ENCODE data around the gene HTR1D.

HTR1D gene

DNA sequence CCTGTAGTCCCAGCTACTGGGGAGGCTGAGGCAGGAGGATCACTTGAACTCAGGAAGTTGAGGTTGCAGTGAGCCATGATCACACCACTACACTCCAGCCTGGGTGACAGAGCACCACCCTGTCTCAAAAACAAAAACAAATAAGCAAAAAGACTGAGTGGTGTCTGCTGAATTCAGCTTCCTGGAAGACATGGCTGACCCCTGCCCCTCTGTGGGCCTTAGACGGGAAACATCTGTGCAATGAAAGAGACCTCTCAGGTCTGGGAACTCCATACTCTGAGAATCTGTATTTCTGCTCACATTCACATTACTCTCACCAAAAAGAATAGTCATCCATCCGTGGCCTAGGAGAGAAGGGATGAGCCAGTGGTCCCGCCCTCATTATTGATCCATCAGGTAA lies 2.0 kb downstream of the HTR1D start:
- in situ Hi-C loops (cut with HindIII; ENCODE audit: low pct_ligation_motif_present, low sequenced_read_pairs) = no loop called here
- Histone ChIP-seq H3K36me3 (replicated peaks) (no peaks in the 10 kb centered on the region), H3K4me3 (ENCODE audit: low read depth, low read length) (no peak overlapping the region), H3K27me3 (replicated peaks) (peaks cover 9% of the 10 kb centered on the region), H3K27ac (no peak overlapping the region)
- TF ChIP-seq, protein P1, sequence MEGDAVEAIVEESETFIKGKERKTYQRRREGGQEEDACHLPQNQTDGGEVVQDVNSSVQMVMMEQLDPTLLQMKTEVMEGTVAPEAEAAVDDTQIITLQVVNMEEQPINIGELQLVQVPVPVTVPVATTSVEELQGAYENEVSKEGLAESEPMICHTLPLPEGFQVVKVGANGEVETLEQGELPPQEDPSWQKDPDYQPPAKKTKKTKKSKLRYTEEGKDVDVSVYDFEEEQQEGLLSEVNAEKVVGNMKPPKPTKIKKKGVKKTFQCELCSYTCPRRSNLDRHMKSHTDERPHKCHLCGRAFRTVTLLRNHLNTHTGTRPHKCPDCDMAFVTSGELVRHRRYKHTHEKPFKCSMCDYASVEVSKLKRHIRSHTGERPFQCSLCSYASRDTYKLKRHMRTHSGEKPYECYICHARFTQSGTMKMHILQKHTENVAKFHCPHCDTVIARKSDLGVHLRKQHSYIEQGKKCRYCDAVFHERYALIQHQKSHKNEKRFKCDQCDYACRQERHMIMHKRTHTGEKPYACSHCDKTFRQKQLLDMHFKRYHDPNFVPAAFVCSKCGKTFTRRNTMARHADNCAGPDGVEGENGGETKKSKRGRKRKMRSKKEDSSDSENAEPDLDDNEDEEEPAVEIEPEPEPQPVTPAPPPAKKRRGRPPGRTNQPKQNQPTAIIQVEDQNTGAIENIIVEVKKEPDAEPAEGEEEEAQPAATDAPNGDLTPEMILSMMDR (IDR thresholded peaks at IDR 0.05; ENCODE audit: low read depth, low read length, missing control alignments) = no peak
- DNase-seq = no peak

DNA sequence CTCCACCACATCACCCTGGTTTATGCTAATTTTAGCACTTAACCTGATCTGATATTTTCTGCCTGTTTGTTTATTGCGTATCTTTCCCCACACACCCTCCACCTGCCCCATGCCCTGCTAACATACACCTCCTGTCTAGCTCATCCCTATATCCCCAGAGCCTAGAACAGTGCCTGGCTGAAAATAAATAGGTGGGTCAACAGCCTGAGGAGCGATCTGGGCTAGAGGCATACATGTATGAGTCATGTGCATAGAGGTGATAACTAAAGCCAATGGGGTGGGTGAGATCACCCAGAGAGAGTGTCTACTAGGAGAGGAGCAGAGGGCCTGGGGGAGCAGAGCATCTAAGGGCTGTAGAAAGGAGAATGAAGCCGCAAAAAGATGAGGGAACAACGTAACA lies 2.7 kb downstream of the HTR1D start:
- no peak overlapping the region for H3K27ac ChIP-seq
- H3K27me3 ChIP-seq (replicated peaks) = peaks cover 9% of the 10 kb centered on the region
- DNase-seq = no peak
- no peaks in the 10 kb centered on the region for H3K36me3 ChIP-seq (replicated peaks)
- TF ChIP-seq, protein P1 (IDR thresholded peaks at IDR 0.05; ENCODE audit: low read depth, low read length, missing control alignments) = no peak
- H3K4me3 ChIP-seq (ENCODE audit: low read depth, low read length) = no peak overlapping the region
- in situ Hi-C loops (cut with HindIII; ENCODE audit: low pct_ligation_motif_present, low sequenced_read_pairs) = no loop called here

DNA sequence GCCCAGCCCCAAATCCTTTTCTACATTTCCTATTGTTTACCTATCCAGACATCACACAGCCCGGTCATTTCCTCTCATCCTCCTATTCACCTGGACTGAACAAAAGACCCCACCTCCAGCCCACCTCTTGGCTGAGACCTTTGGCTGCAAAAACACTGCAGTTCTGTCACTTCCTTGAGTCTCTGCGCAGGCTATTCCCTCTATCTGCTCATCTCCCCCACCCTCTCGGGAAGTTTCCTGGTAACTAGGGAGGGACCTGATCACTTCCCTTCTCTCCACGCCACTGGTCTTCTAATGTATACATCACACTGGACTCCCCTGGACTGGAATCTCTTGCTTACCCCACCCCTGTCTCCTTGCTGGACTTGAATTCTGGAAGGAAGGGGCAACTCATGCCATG lies 5.3 kb downstream of the HTR1D start:
- no peak for DNase-seq
- Histone ChIP-seq H3K36me3 (replicated peaks) (no peaks in the 10 kb centered on the region), H3K4me3 (ENCODE audit: low read depth, low read length) (no peak overlapping the region), H3K27ac (no peak overlapping the region), H3K27me3 (replicated peaks) (peaks cover 2% of the 10 kb centered on the region)
- in situ Hi-C loops (cut with HindIII; ENCODE audit: low pct_ligation_motif_present, low sequenced_read_pairs) = no loop called here
- TF ChIP-seq, protein P1 (IDR thresholded peaks at IDR 0.05; ENCODE audit: low read depth, low read length, missing control alignments) = no peak

DNA sequence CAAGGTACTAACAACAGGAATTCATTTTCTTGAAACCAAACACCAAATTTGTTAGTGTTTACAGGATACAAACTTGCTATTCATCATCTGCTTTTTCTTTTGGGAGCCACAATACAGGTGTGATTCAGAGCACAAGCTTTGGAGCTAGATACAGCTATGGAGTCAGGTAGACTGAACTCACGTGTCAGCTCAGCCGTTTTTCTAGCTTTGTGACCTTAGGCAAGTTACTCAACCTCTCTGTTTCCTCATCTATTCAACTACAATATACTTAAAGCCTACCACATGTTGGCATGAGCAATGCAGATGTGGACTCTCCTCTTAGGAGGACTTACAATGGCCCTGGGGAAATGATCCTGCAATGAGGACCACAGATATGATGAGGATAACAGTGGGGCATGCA lies 6.3 kb downstream of the HTR1D start:
- TF ChIP-seq, protein P1 (IDR thresholded peaks at IDR 0.05; ENCODE audit: low read depth, low read length, missing control alignments) = no peak
- Histone ChIP-seq H3K36me3 (replicated peaks) (no peaks in the 10 kb centered on the region), H3K27me3 (replicated peaks) (no peaks in the 10 kb centered on the region), H3K27ac (no peak overlapping the region), H3K4me3 (ENCODE audit: low read depth, low read length) (no peak overlapping the region)
- DNase-seq = no peak
- in situ Hi-C loops (cut with HindIII; ENCODE audit: low pct_ligation_motif_present, low sequenced_read_pairs) = no loop called here

DNA sequence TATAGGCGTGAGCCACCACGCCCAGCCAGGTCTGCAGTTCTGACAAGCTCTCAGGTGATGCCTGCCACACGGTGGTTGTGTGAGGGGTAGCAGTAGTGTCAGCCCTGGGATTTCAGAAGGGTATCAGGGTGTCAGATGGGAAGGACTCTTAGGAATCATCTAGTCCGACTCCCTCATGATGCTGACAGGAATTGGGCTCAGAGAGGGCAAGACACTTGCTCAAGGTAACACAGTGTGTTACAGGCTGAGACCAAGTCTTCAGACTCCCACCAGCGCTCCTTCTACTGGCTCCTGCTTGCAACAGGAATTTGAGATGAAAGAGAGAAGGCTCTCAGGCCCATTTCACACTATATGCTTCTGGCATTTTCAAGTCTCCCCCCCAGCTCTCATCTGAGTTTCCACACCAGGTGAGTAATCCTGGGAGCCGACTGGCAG lies 6.9 kb downstream of the HTR1D start:
- no peak for DNase-seq
- Histone ChIP-seq H3K4me3 (ENCODE audit: low read depth, low read length) (no peak overlapping the region), H3K36me3 (replicated peaks) (no peaks in the 10 kb centered on the region), H3K27me3 (replicated peaks) (no peaks in the 10 kb centered on the region), H3K27ac (no peak overlapping the region)
- TF ChIP-seq, protein P1 (IDR thresholded peaks at IDR 0.05; ENCODE audit: low read depth, low read length, missing control alignments) = peak; percentile 51
- in situ Hi-C loops (cut with HindIII; ENCODE audit: low pct_ligation_motif_present, low sequenced_read_pairs) = no loop called here

DNA sequence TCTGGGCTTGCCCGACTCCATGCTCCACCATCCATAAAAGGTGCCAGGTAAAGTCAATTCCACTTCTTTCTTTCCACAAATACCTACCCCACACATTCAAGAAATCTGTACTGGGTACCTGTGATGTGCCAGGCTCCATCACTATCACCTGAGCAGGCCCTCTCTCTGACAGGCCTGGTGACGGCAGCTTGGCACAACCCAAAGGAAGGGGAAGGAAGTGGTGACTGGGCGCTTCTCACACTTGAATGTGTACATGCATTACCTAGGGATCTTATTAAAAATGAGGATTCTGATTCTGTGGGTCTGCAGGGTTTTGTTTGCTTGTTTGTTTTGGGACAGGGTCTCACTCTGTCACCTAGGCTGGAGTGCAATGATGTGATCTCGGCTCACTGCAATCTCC lies 7.5 kb downstream of the HTR1D start:
- Histone ChIP-seq H3K27me3 (replicated peaks) (no peaks in the 10 kb centered on the region), H3K4me3 (ENCODE audit: low read depth, low read length) (no peak overlapping the region), H3K36me3 (replicated peaks) (no peaks in the 10 kb centered on the region), H3K27ac (no peak overlapping the region)
- TF ChIP-seq, protein P1 (IDR thresholded peaks at IDR 0.05; ENCODE audit: low read depth, low read length, missing control alignments) = no peak
- no peak for DNase-seq
- in situ Hi-C loops (cut with HindIII; ENCODE audit: low pct_ligation_motif_present, low sequenced_read_pairs) = no loop called here
